OCI-LY3 (cell line): ENCODE data around the gene ELMO1.
A peak's percentile ranks its signal among the peaks of the same experiment; 100 is the strongest.

Experiments used
- H2AFZ ChIP-seq: fragments of 200-600, 300-600 bp; shearing (Covaris generic); 2 replicates; pipeline ENCODE4 v1.6.0; 2014; ENCODE audit warnings: antibody characterized with exemption, low read depth, low read length
- H3K27ac ChIP-seq: fragments of 200-600, 300-600 bp; sonication (generic); 2 replicates; pipeline ENCODE4 v1.5.1; 2014; ENCODE audit warnings: mild to moderate bottlenecking, low read length, moderate library complexity, mixed read lengths
- H3K27me3 ChIP-seq: fragments of 200-600, 300-600 bp; sonication (generic); 2 replicates; pipeline ENCODE4 v1.6.1; 2014; ENCODE audit warnings: low read depth, low read length, mixed read lengths
- H3K36me3 ChIP-seq: fragments of 200-600, 300-600 bp; sonication (generic); replicated peaks from 2 replicates; pipeline ENCODE3; 2014; ENCODE audit warnings: low read depth, low read length, mixed read lengths
- H3K4me1 ChIP-seq: fragments of 300-600, 200-600 bp; sonication (generic); 2 replicates; pipeline ENCODE4 v1.6.1; 2014; ENCODE audit warnings: low read length, mixed read lengths
- H3K4me2 ChIP-seq: fragments of 200-600, 300-600 bp; sonication (generic); 2 replicates; pipeline ENCODE4 v1.6.1; 2014; ENCODE audit warnings: low read length, mixed read lengths
- H3K4me3 ChIP-seq: fragments of 300-600, 200-600 bp; sonication (generic); 2 replicates; pipeline ENCODE4 v1.5.1; 2014; ENCODE audit warnings: antibody characterized with exemption, mild to moderate bottlenecking, low read length, moderate library complexity
- H3K79me2 ChIP-seq: fragments of 300-600, 200-600 bp; shearing (Covaris generic); 2 replicates; pipeline ENCODE4 v1.6.1; 2014; ENCODE audit warnings: mild to moderate bottlenecking, low read length, mixed read lengths
- H3K9ac ChIP-seq: fragments of 300-600, 200-600 bp; shearing (Covaris generic); 2 replicates; pipeline ENCODE4 v1.6.0; 2014; ENCODE audit warnings: mild to moderate bottlenecking, low read length, moderate library complexity
- H3K9me3 ChIP-seq: fragments of 200-600, 300-600 bp; shearing (Covaris generic); 2 replicates; pipeline ENCODE4 v1.6.1; 2014; ENCODE audit warnings: low read length, mixed read lengths; ENCODE audit not compliant: insufficient read depth
- H4K20me1 ChIP-seq: fragments of 200-600, 300-600 bp; sonication (generic); 2 replicates; pipeline ENCODE4 v1.6.1; 2016; ENCODE audit warnings: low read length, mixed read lengths; ENCODE audit not compliant: insufficient read depth
- EZH2phosphoT487 ChIP-seq: fragments of 200-600 bp; shearing (Covaris generic); IDR thresholded peaks from 2 replicates; pipeline ENCODE4 v1.6.1; 2018; ENCODE audit warnings: antibody characterized with exemption, mixed run types, low read depth
- TF ChIP-seq, protein P1 (sequence below): fragments of 200-600, 300-600 bp; sonication (generic); IDR thresholded peaks from 2 replicates; pipeline ENCODE4 v1.5.1; 2014; ENCODE audit warnings: antibody characterized with exemption, low read length, low read depth

ELMO1 gene

DNA sequence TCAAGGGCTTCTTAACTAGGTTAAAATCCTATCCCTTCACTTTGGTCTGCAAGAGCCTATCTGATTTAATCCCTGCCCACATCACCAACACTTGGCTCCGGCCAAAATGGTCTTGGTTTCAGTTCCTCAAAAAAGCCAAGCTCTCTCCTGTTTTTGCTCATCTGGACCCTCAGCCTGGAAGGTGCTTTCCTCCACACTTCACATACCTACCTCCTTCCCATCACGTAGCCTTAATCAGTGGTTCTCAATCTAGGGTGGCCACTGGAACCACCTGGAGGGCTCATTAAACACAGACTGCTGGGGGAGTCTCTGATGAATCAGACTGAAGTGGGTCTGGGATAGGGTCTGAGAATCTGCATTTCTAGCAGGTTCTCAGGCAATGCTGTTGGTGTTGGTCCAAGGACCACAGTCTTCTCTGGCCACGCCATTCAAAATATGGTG is 497.4 kb downstream of the ELMO1 start:
- H3K79me2 ChIP-seq = 0 out of 2 replicates have a peak, but pooled peaks cover 6% of the 10 kb centered on the region
- peaks cover 69% of the 10 kb centered on the region for H4K20me1 ChIP-seq
- H3K36me3 ChIP-seq = peaks cover 22% of the 10 kb centered on the region
- H3K4me1 ChIP-seq = peaks cover 50% of the 10 kb centered on the region
- peak overlapping the region; percentile 9; the same call in 1 of the 2 replicates for H3K4me3 ChIP-seq
- no peak overlapping the region for H2AFZ ChIP-seq
- H3K4me2 ChIP-seq = peak overlapping the region; percentile 41
- H3K27ac ChIP-seq = peak overlapping the region; percentile 31
- H3K27me3 ChIP-seq = no peaks in the 10 kb centered on the region
- no peaks in the 10 kb centered on the region for H3K9me3 ChIP-seq
- TF ChIP-seq, protein P1, sequence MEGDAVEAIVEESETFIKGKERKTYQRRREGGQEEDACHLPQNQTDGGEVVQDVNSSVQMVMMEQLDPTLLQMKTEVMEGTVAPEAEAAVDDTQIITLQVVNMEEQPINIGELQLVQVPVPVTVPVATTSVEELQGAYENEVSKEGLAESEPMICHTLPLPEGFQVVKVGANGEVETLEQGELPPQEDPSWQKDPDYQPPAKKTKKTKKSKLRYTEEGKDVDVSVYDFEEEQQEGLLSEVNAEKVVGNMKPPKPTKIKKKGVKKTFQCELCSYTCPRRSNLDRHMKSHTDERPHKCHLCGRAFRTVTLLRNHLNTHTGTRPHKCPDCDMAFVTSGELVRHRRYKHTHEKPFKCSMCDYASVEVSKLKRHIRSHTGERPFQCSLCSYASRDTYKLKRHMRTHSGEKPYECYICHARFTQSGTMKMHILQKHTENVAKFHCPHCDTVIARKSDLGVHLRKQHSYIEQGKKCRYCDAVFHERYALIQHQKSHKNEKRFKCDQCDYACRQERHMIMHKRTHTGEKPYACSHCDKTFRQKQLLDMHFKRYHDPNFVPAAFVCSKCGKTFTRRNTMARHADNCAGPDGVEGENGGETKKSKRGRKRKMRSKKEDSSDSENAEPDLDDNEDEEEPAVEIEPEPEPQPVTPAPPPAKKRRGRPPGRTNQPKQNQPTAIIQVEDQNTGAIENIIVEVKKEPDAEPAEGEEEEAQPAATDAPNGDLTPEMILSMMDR = no peak
- no peak for TF ChIP-seq EZH2phosphoT487
- H3K9ac ChIP-seq = no peak overlapping the region

DNA sequence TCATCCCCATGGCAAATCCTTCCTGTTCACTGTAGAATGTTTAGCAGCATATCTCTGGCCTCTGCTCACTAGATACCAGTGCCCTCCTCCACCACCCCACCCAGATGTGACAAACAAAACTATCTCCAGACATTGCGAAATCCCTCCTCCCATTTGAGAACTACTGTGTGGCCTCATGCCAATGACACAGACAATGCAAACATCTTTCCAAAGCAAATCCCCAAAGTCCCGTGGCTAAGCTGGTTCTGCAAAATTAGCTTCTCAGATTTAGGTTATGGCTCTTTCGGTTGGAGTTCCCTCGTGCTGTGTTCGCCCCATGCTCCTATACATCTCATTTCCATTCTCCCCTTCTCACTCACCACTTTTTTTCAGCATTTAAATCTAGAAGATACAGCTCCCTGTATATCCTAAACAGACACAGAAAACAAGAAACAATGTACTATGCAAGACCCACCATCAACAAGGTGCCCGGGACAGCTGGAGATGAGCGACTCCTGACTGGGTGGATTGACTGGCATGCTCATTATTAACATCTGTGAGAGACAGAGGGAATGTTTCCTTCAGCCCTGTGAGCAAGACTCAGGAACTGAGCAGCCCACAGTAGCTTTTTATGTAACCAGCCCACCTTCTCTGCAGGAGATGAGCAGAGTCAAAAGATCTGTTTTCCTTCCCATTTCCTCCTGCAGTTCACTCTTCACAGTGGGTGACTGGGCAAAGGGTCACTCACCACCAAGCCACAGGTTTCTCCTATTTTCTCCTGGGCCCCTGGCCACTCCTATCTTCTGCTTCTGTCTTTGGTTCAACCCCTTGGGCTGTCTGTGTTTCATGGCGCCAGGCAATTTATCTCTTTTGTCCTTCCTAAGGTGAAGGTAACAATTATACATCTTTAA is 498.7 kb downstream of the ELMO1 start:
- TF ChIP-seq EZH2phosphoT487 = no peak
- TF ChIP-seq, protein P1 = no peak
- peaks cover 73% of the 10 kb centered on the region for H4K20me1 ChIP-seq
- H3K27me3 ChIP-seq = no peaks in the 10 kb centered on the region
- no peak overlapping the region for H3K27ac ChIP-seq
- H3K9me3 ChIP-seq = no peaks in the 10 kb centered on the region
- H3K4me1 ChIP-seq = peaks cover 48% of the 10 kb centered on the region
- no peak overlapping the region for H3K4me3 ChIP-seq
- H2AFZ ChIP-seq = no peak overlapping the region
- H3K36me3 ChIP-seq = peaks cover 22% of the 10 kb centered on the region
- no peak overlapping the region for H3K4me2 ChIP-seq
- no peak overlapping the region for H3K9ac ChIP-seq
- 0 out of 2 replicates have a peak, but pooled peaks cover 6% of the 10 kb centered on the region for H3K79me2 ChIP-seq

DNA sequence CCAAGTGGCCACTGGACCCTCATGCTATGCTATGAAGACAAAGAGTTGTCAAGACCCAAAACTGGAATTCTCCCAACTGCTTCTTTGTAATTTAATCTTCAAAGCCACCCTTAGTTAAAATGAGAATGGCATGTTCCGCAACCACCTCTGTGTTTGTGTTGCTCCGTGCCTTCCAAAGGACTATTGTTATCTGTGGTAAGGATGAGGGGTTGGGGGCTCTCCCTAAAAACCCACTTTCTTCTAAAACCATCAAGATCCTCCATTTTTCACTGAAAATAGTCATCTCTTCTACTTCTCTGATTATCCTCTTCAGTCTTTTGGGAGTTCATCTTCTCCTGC is 502.3 kb downstream of the ELMO1 start:
- no peaks in the 10 kb centered on the region for H3K9me3 ChIP-seq
- peaks cover 32% of the 10 kb centered on the region for H3K36me3 ChIP-seq
- H3K4me1 ChIP-seq = peaks cover 45% of the 10 kb centered on the region
- no peak overlapping the region for H3K9ac ChIP-seq
- H3K4me2 ChIP-seq = no peak overlapping the region
- no peak overlapping the region for H3K4me3 ChIP-seq
- H3K27me3 ChIP-seq = no peaks in the 10 kb centered on the region
- no peak for TF ChIP-seq EZH2phosphoT487
- TF ChIP-seq, protein P1 = no peak
- peaks cover 16% of the 10 kb centered on the region for H3K79me2 ChIP-seq
- peaks cover 89% of the 10 kb centered on the region for H4K20me1 ChIP-seq
- H3K27ac ChIP-seq = no peak overlapping the region
- H2AFZ ChIP-seq = no peak overlapping the region

DNA sequence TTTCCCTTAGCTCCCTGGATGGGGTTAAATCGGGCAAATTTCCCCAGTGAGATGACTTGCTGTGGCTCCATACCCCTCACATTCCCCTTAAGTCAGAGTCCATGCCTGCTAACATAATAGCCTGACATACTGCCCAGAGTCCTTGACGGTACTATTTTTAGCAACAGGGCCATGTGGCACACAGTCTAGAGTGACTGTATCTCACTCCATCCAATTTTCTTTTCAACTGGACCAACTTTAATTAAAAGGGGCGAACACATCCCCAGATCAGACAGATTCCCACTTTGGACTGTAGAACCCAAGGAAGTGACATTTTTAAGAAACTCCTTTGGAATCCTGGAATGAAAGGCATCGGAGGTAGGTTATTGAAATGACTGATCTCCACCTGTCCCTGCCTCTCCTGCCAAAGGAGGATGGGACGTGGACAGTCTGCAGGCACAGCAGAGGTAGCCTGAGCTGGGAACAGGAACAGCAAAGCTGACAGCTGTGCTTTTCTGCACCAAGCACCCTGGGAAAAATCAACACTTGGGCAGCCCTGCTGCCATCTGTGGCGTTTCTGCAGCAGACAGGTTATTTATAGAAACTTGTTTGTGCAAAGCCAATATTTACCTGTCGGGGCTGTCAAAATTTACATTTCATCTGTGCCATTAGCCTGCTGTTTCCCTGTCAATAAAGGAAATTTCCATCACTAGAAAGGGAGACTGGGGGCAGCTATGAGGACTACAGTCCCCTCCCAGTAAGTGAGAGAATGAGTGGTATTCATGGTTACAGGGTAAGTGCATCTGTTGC is 502.9 kb downstream of the ELMO1 start:
- H2AFZ ChIP-seq = no peak overlapping the region
- H3K9ac ChIP-seq = no peak overlapping the region
- no peaks in the 10 kb centered on the region for H3K27me3 ChIP-seq
- H3K27ac ChIP-seq = no peak overlapping the region
- H3K4me2 ChIP-seq = no peak overlapping the region
- H4K20me1 ChIP-seq = peaks cover 89% of the 10 kb centered on the region
- peaks cover 19% of the 10 kb centered on the region for H3K79me2 ChIP-seq
- no peak overlapping the region for H3K4me3 ChIP-seq
- no peaks in the 10 kb centered on the region for H3K9me3 ChIP-seq
- peaks cover 36% of the 10 kb centered on the region for H3K36me3 ChIP-seq
- peaks cover 42% of the 10 kb centered on the region for H3K4me1 ChIP-seq
- TF ChIP-seq EZH2phosphoT487 = no peak
- TF ChIP-seq, protein P1 = no peak
